Skeletal muscle satellite cell (primary cell): Measurements from ENCODE around the gene YAF2.

Experiments
- H3K27me3 ChIP-seq: 2 replicates; pipeline ENCODE4 v1.7.0; 2013; ENCODE audit warnings: low read length; ENCODE audit not compliant: control insufficient read depth, insufficient read depth
- H3K36me3 ChIP-seq: 2 replicates; pipeline ENCODE4 v1.7.0; 2013; ENCODE audit warnings: mild to moderate bottlenecking, control low read depth, low read length; ENCODE audit not compliant: insufficient read depth
- H3K4me1 ChIP-seq: 2 replicates; pipeline ENCODE4 v1.7.0; 2013; ENCODE audit warnings: low read length; ENCODE audit not compliant: control insufficient read depth, insufficient read depth
- H3K4me2 ChIP-seq: 2 replicates; pipeline ENCODE4 v1.7.0; 2013; ENCODE audit warnings: mild to moderate bottlenecking, low read length
- H3K4me3 ChIP-seq: 2 replicates; pipeline ENCODE4 v1.7.0; 2013; ENCODE audit warnings: low read length
- H3K9ac ChIP-seq: 2 replicates; pipeline ENCODE4 v1.7.0; 2013; ENCODE audit warnings: mild to moderate bottlenecking, low read depth, low read length, moderate library complexity
- H3K9me3 ChIP-seq: replicated peaks from 2 replicates; pipeline ENCODE4 v1.7.0; 2013; ENCODE audit warnings: mild to moderate bottlenecking, control low read depth, low read length

Gene YAF2

DNA sequence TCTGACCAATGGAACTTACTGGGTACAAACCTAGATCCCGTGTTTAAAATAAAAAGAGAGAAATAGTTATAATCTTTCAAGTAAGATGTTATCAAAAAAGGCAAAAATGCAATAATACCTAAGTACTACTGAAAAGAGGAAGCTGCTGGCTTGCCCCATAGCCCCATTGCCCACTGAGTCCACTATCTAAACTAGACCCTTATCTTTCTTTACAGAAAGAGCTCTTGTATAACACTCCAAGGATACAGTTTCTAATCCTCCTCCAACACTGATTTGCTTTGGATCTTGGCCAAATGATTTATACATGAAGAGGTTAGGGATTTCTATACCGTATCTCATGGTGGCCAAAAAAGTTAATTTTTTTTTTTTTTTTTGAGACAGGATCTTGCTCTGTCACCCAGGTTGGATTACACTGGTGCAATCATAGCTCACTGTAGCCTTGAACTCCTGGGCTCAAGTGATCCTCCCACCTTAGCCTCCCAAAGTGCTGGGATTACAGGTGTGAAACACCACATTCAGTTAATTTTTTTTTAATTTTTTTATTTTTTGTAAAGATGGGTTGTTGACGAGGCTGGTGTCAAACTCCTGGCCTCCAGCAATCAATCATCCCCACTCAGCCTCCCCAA, 96.0 kb downstream of the YAF2 start:
- Histone ChIP-seq H3K4me1 (peaks cover 17% of the 10 kb centered on the region), H3K27me3 (no peaks in the 10 kb centered on the region), H3K36me3 (no peaks in the 10 kb centered on the region), H3K9ac (no peak overlapping the region), H3K4me2 (no peak overlapping the region), H3K9me3 (no peaks in the 10 kb centered on the region), H3K4me3 (no peak overlapping the region)

DNA sequence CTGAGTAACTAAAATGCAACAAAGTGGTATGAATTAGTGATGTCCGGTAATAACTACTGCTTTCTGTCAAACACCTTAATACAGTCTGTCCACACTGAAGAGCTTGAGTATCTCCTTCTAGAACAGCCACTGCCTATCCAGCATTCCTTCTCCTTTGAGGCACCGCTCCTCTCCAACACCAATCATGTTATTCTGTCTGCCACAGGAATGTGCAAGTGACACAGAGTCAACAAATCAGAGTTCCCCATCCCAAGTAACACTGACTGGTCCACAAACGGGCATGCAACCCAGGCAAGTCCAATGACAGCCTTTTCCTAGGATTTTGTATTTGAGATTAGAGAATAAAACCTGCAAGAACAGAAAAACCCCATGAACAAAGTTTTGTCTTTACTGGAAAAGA, 97.1 kb downstream of the YAF2 start:
- no peak overlapping the region for H3K9ac ChIP-seq
- H3K4me3 ChIP-seq = no peak overlapping the region
- H3K36me3 ChIP-seq = no peaks in the 10 kb centered on the region
- H3K9me3 ChIP-seq = no peaks in the 10 kb centered on the region
- H3K27me3 ChIP-seq = no peaks in the 10 kb centered on the region
- H3K4me2 ChIP-seq = no peak overlapping the region
- H3K4me1 ChIP-seq = peaks cover 17% of the 10 kb centered on the region

DNA sequence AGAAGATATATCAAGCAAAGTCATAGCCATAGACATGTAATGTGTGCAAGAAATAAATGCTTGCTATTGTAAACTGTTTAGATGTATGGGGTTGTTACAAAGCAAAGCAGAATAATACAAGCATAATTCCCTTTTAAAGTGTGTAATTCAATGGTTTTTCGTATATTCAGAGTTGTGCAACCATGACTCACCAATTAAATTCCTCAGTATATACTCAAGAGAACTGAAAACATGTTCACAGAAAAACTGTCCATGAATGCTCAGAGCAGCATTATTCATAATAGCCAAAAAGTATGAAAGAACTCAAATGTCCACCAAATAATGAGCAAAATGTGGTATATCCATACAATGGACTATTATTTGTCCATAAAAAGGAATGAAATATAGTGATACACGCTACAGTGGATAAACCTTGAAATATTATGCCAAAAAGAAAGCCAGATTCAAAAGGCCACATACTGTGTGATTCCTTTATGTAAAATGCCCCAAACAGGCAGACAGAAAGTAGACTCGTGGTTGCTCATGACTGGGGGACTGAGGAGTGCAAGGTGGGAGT, 102.7 kb downstream of the YAF2 start:
- H3K9me3 ChIP-seq = no peaks in the 10 kb centered on the region
- H3K27me3 ChIP-seq = no peaks in the 10 kb centered on the region
- peak overlapping the region; percentile 44 for H3K4me2 ChIP-seq
- H3K4me1 ChIP-seq = peaks cover 25% of the 10 kb centered on the region
- no peaks in the 10 kb centered on the region for H3K36me3 ChIP-seq
- no peak overlapping the region for H3K9ac ChIP-seq
- no peak overlapping the region for H3K4me3 ChIP-seq

DNA sequence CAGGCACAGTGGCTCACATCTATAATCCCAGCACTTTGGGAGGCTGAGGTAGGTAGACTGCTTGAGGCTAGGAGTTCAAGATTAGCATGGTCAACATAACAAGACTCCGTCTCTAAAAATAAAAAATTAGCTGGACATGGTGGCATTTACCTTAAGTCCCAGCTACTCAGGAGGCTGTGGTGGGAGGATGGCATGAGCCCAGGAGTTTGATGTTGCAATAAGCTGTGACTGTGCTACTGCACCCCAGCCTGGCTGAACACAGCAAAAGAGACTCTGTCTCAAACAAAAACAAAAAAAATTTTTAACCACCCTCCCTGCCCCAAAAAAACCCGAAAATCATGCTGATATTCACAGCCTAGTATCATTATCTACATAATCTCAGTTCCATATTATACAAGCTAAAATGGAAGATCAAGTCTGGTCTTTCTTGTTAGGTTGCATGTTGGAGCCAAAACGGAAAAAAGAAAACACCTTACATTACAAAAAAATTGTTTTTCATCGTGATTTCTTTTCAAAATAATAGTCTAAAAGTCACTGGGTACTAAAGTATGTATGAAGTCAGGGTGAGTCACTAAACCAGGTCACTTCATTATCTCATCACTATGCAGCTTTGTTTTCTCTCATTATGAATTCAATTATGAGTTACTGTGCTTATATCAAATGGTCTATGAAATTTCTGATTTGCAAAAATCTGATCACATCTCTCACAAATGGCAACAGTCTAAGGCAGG, 107.2 kb downstream of the YAF2 start:
- Histone ChIP-seq H3K9me3 (no peaks in the 10 kb centered on the region), H3K36me3 (no peaks in the 10 kb centered on the region), H3K9ac (peak overlapping the region; percentile 65), H3K27me3 (no peaks in the 10 kb centered on the region), H3K4me2 (peak overlapping the region; percentile 81), H3K4me3 (peak overlapping the region; percentile 56), H3K4me1 (peaks cover 32% of the 10 kb centered on the region)

DNA sequence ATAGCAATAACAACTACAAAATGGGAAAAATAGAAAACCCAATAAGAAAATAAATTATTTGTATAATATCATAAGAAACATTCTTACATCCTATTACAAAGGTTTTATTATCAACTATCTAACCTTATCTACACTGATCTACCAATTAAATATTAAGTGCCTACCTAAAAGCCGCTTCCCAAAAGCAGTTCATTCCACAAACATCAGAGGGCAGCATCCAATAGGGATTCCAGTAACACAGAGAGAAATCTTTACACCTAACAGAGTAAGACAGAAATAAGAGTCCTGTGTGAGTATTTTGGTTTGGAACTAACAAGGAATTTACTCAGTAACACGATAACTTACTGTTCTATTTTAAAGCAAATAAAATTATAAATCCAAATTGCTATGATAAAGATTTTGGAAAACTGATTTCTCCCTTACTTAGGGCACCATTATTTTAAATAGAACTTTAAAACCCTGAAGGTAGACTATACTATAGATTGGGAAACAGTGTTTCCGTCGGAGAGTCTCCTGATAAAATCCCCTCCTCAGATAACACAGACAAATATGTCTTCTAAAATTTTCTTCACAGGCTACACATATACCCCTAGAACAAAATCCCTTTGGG, 108.3 kb downstream of the YAF2 start:
- no peaks in the 10 kb centered on the region for H3K36me3 ChIP-seq
- no peak overlapping the region for H3K4me3 ChIP-seq
- H3K9ac ChIP-seq = peak overlapping the region; percentile 65
- H3K4me2 ChIP-seq = peak overlapping the region; percentile 81
- H3K4me1 ChIP-seq = peaks cover 22% of the 10 kb centered on the region
- H3K27me3 ChIP-seq = no peaks in the 10 kb centered on the region
- H3K9me3 ChIP-seq = no peaks in the 10 kb centered on the region

DNA sequence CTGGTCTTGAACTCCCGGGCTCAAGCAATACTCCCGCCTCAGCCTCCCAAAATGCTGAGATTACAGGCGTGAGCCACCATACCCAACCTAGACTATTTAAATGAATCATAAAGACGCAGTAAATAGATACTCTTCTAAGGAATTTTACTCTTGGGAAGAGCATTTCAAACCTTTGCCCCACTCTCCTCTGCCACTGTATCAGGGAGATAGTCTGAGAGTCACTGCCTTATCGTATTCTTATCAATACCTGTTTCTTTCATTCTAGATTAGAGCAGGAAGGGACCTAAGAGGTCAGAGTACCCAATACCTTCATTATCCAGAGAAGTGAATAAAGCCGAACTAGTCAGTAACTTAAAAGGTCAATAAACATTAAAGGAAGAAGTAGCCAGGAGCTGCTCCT, 109.2 kb downstream of the YAF2 start:
- no peaks in the 10 kb centered on the region for H3K27me3 ChIP-seq
- H3K4me1 ChIP-seq = peaks cover 21% of the 10 kb centered on the region
- no peak overlapping the region for H3K9ac ChIP-seq
- H3K36me3 ChIP-seq = no peaks in the 10 kb centered on the region
- H3K4me2 ChIP-seq = no peak overlapping the region
- no peak overlapping the region for H3K4me3 ChIP-seq
- no peaks in the 10 kb centered on the region for H3K9me3 ChIP-seq

DNA sequence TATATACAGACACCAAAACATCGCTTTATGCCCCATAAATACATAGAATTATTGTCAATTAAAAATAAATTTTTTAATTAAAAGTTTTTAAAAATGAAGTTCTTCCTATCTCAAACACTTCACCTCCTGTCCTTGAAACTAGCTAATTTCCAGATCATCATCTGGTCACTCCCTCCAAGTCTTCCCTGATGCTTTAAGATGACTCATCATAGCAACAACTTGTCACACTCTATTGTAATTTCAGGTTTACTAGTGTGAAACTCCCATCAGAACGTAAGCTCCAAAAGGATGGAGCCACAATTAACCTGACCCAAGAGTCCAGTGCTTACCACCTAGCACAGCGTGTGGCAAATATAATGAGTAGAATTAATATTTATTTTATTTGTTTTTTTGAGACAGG, 109.7 kb downstream of the YAF2 start:
- Histone ChIP-seq H3K36me3 (no peaks in the 10 kb centered on the region), H3K4me3 (no peak overlapping the region), H3K9me3 (no peaks in the 10 kb centered on the region), H3K4me1 (peaks cover 21% of the 10 kb centered on the region), H3K27me3 (no peaks in the 10 kb centered on the region), H3K9ac (no peak overlapping the region), H3K4me2 (no peak overlapping the region)

DNA sequence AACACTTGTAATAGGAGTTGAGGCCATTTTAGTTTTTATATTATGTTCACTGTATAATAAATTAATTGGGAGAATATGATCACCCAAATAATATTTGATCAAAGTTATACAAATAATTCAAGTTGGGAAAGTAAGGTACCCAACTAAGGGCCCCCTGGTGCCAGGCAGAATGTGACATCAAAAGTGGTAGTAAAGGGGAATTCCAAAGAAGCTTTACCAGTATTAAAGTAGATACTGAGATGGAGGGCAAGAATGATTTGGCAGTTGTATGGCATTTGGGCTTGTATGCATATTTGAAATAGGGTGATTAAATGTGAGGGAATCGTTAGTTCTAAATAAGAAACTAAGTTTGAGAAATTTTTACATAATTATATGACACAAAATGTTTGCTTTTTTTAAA, 111.1 kb downstream of the YAF2 start:
- no peaks in the 10 kb centered on the region for H3K27me3 ChIP-seq
- no peaks in the 10 kb centered on the region for H3K36me3 ChIP-seq
- H3K9ac ChIP-seq = no peak overlapping the region
- no peak overlapping the region for H3K4me2 ChIP-seq
- no peak overlapping the region for H3K4me3 ChIP-seq
- peaks cover 21% of the 10 kb centered on the region for H3K4me1 ChIP-seq
- H3K9me3 ChIP-seq = no peaks in the 10 kb centered on the region

DNA sequence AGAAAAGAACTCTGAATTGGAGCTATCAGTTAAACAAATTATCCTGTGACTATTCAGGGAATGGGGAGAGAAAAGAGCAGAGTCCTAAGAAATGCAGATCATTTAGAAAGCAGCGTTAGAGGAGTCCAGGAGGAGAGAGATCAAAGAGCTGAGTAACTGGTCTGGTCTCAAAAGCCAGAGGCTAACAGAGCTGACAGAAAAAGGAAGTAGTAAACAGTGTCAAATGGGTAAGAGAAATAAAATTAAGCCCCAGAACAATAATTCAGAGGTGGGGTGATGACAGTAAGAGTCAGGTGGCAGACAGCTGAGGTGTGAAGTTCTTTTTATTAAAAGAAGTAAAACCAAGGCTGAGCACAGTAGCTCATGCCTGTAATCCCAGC, 112.7 kb downstream of the YAF2 start:
- Histone ChIP-seq H3K27me3 (no peaks in the 10 kb centered on the region), H3K4me2 (no peak overlapping the region), H3K4me1 (peaks cover 7% of the 10 kb centered on the region), H3K9ac (no peak overlapping the region), H3K36me3 (no peaks in the 10 kb centered on the region), H3K4me3 (no peak overlapping the region), H3K9me3 (no peaks in the 10 kb centered on the region)

DNA sequence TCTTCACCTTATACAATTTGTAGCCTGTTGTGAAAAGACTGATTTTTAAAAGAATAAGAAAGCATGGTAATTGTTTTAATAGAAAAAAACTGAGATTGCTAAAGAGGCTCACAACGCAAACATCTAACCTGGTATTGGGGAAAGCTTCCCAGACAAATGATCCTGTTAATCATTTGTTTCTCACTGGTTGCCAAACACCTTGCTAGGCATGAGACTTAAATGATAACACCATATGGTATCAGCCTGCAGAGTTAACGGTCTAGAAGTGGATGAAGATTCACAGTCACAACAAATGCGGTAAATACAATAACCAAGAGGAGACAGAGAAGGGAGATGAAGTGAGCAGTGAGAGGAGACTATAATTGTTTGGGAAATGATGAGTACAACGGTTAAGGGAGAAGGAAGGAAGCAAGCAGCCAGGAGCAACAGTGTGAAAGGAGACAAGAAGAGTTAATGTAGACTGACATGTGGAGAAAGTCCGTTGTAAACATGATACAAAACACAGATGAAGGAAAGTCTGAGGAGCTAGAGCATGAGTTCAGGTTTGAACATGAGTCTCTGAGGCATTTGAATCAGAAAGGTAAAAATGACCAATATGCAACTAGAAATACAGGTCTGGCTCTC, 113.2 kb downstream of the YAF2 start:
- no peak overlapping the region for H3K9ac ChIP-seq
- H3K36me3 ChIP-seq = no peaks in the 10 kb centered on the region
- H3K4me2 ChIP-seq = no peak overlapping the region
- H3K9me3 ChIP-seq = no peaks in the 10 kb centered on the region
- no peak overlapping the region for H3K4me3 ChIP-seq
- H3K4me1 ChIP-seq = peaks cover 2% of the 10 kb centered on the region
- no peaks in the 10 kb centered on the region for H3K27me3 ChIP-seq

DNA sequence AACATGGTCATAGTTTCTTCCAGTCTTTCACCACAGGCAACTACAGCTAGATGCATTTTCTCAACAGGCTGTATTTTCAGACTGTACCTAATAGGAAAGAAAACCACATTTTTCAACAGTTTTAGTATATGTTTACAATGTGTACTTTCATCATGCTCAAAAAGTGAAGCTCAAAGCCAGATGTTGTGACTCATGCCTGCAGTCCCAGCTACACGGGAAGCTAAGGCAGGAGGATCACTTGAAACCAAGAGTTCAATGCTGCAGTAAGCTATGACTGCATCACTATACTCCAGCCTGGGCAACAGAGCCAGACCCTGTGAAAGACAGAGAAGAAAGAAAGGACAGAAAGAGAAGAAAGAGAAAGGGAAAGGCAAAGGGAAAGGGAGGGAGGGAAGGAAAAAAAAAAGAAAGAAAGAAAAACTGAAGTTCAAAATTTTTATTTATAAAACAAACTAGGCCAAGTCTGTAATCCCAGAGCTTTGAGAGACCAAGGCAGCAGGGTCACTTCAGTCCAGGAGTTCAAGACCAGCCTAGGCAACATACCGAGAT, 118.9 kb downstream of the YAF2 start:
- Histone ChIP-seq H3K4me1 (peaks cover 17% of the 10 kb centered on the region), H3K9me3 (no peaks in the 10 kb centered on the region), H3K36me3 (peaks cover 6% of the 10 kb centered on the region), H3K4me3 (no peak overlapping the region), H3K9ac (no peak overlapping the region), H3K4me2 (no peak overlapping the region), H3K27me3 (no peaks in the 10 kb centered on the region)
